Measurements from ENCODE around the gene STX8. TPM values are rescaled to one million over a fixed set of nuclear protein-coding genes. Genes with fewer than 3 reads are reported as not detected.

Gene STX8
- total RNA-seq = 46.4 and 60.4 TPM in 2 replicates

GRCh38 chr17:9575381-9576101, at the start of gene STX8:
STX8 (minus strand) TSS chr17:9575820; CDS start chr17:9575808, 12 bp downstream.

GRCh38 chr17:9576521-9577372, 1.1 kb upstream of the STX8 start, which contains the start of gene CFAP52:
CFAP52 (plus strand) TSS chr17:9576642; CDS start chr17:9576696, 54 bp downstream.

Small RNA genes lying within 50 kb of the gene (small RNA-seq; reads per million reads assigned to genes)
- not detected for gene AC005695.3

Other genes with a start within 250 kb of the STX8 start
- gene CFAP52, start 822 bp upstream of the STX8 start, total RNA-seq = 0.36 and 0.65 TPM in 2 replicates
- gene USP43, start 69.7 kb upstream of the STX8 start, total RNA-seq = 0.49 TPM in 2 replicates
- gene DHRS7C, start 215.8 kb upstream of the STX8 start, total RNA-seq = not detected in 2 replicates
- gene GSG1L2, start 246.3 kb upstream of the STX8 start, total RNA-seq = not detected in 2 replicates

All from hair follicle dermal papilla cell (primary cell).